Mesodermal cell (in vitro differentiated cells): ENCODE measurements around the gene GJD4.

Source experiments
- H3K27ac ChIP-seq: 2 replicates; pipeline ENCODE4 v1.7.0; 2013; ENCODE audit warnings: mild to moderate bottlenecking, low read depth, low read length, moderate library complexity; ENCODE audit not compliant: severe bottlenecking
- H3K36me3 ChIP-seq: 2 replicates; pipeline ENCODE4 v1.7.1; 2013; ENCODE audit warnings: mild to moderate bottlenecking, low read length, moderate library complexity; ENCODE audit not compliant: control insufficient read depth, insufficient read depth
- H3K4me1 ChIP-seq: one replicate; pipeline ENCODE4 v1.7.1; 2013; ENCODE audit warnings: mild to moderate bottlenecking, low read length; ENCODE audit not compliant: insufficient read depth, control insufficient read depth, poor library complexity, severe bottlenecking
- H3K4me3 ChIP-seq: 2 replicates; pipeline ENCODE4 v1.7.0; 2013; ENCODE audit warnings: low read length, control low read depth, mild to moderate bottlenecking; ENCODE audit not compliant: insufficient read depth, poor library complexity, severe bottlenecking; ENCODE audit errors: extremely low read depth
- H3K9me3 ChIP-seq: 2 replicates; pipeline ENCODE4 v1.7.1; 2013; ENCODE audit warnings: mild to moderate bottlenecking, low read length, moderate library complexity; ENCODE audit not compliant: control insufficient read depth
- WGBS, 2 experiments: methylation state at CpG; one replicate each; pipeline ENCODE4 v1.1.5; 2013; ENCODE audit warnings: missing lambda C conversion rate in 2 of 2; ENCODE audit not compliant: insufficient coverage in 2 of 2; 5-methylcytosine and 5-hydroxymethylcytosine counted together

Gene GJD4

DNA sequence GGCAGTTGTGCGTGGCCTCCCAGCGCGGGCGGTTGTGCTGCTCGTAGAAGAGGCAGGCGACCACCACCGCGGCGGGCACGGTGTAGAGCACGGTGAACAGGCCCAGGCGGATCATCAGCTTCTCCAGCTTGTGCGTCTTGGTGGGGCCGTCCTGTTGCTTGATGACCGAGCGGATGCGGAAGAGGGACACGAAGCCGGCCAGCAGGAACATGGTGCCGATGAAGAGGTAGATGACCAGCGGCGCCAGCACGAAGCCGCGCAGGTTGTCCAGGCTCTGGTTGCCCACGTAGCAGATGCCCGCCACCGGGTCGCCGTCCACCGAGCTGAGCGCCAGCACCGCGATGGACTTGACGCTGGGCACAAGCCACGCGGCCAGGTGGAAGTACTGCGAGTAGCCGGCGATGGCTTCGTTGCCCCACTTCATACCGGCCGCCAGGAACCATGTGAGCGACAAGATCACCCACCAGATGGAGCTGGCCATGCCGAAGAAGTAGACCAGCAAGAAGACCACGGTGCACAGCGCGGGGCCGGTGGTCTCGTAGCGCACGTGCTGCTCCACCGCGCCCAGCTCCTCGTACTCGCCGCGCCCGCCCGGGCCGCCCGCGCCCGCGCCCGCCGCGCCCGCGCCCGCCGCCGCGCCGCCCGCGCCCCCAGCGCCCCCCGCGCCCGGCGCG lies 34.7 kb downstream of the GJD4 start:
- no peak overlapping the region for H3K27ac ChIP-seq
- WGBS, 2 experiments = 3 to 4% methylated on average over 59 to 64 of the region's 83 CpGs
- peaks cover 23% of the 10 kb centered on the region for H3K4me1 ChIP-seq

DNA sequence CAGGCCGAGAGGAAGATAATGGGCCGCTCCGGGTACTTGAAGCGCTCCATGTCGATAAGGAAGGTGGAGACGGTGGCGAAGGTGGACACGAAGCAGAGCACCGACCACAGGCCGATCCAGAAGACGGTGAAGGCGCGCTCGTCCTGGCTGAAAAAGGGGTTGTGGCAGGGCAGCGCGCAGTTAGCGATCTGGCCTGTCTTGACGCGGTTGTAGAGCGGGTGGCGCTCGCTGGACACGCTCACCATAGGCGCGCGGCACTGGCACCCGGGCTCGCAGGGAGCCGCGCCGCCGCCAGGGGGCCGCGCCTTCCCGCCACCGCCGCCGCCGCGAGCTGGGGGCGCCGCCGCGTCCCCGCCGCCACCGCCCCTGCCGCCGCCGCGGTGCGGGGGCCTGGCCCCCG lies 35.3 kb downstream of the GJD4 start:
- Histone ChIP-seq H3K4me3 (peak overlapping the region; percentile 41), H3K36me3 (no peaks in the 10 kb centered on the region), H3K9me3 (no peaks in the 10 kb centered on the region), H3K27ac (no peak overlapping the region), H3K4me1 (peaks cover 23% of the 10 kb centered on the region)
- 1% methylated on average over 46 to 53 of the region's 53 CpGs for WGBS, 2 experiments

More for the DNA sequence above, 34.7 kb downstream of the GJD4 start:
- Histone ChIP-seq H3K4me3 (peak overlapping the region; percentile 41), H3K9me3 (no peaks in the 10 kb centered on the region), H3K36me3 (no peaks in the 10 kb centered on the region)

DNA sequence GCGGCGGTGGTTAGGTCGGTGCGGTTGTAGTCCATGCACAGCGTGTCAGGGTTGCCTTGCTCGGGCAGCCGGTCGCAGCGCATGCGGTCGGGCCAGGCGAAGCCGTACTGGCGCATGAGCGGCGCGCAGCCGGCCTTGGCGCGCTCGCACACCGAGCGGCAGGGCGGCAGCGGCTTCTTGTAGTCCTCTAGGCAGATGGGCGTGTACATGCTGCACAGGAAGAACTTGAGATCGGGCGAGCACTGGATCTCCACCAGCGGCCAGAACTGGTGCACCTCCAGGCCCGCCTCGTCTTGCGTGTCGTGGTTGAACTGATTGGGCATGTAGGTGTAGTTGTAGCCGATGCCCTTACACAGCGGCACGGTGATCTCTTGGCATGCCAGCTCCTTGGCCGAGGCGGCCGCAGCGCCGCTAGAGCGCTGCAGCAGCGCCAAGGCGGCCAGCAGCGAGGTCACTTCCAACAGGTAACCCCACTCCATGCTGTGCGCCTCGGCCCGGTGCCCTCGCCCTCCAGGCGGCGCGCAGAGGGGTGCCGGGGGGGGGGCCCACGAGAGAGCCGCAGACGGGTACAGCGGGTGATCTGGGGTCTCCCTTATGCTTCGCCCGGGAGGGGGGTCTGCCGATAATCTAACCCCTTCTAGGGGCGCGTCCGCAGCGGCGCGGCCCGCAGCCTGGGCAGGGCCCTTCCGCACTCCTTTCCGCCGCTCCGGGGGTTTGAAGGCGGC lies 36.0 kb downstream of the GJD4 start:
- Histone ChIP-seq H3K9me3 (no peaks in the 10 kb centered on the region), H3K4me3 (peak overlapping the region; percentile 74), H3K36me3 (no peaks in the 10 kb centered on the region), H3K4me1 (peaks cover 22% of the 10 kb centered on the region), H3K27ac (no peak overlapping the region)
- 0 to 1% methylated on average over 59 to 63 of the region's 72 CpGs for WGBS, 2 experiments

DNA sequence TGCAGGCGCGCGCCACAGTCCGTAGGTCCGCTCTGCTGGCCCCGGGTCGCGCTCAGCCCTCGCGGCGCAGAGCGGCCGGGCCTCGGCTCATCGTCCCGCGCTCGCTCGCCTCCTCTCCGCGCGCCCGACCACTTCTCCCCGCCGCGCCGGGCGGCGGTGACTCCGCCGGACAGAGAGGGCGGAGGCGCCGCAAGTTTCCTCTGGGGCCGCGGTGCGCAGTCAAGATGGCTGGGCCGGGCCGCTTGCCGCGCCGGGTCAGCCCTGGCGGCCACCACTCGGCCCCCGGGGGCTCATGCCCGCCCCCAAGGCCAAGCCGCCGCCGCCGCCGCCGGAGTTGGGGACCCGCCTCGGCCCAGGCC lies 36.5 kb downstream of the GJD4 start:
- Histone ChIP-seq H3K27ac (no peak overlapping the region), H3K9me3 (no peaks in the 10 kb centered on the region), H3K36me3 (no peaks in the 10 kb centered on the region), H3K4me1 (peaks cover 18% of the 10 kb centered on the region), H3K4me3 (peak overlapping the region; percentile 74)
- WGBS, 2 experiments = 0 to 1% methylated on average over 35 to 43 of the region's 54 CpGs

DNA sequence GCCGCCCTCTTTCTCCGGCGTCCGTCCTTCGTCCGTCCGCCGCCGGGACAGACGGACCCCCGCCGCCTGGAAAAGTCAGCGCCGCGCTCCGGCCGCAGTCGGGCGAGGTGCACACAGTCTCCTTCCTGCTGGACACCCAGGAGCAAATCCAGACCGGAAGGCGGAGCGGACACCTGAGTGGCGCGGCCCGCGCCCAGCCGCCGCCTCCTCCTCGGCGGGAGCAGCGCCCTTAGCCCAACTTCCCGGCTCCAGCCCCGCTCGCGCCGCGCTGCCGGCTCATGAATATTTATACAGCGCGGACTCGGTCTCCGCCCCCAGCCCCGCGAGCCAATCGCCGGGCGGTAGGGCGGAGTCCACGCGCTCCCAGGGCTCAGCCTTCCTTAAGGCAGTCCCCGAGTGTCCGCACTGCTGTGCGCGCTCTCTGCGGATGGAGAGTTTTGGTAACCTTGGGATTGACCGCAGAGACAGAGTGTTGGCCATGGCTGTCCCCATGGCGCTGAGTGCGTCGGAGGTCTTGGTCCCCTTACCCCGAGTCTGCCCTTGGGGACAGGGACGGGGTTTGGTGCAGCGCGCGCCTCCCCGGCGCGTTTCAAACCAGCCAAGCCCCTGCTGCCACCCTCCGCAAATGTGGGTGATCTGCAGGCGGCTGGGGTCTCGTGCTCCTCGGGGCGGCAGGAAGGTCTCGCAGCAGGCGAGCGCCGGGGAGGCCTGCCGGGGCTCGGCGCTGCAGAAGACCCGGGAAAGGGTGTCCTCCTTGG lies 37.1 kb downstream of the GJD4 start, which contains the start of gene FZD8:
Gene FZD8, minus strand, starts transcription at position 262 of the 758 bp plus-strand sequence. CDS start 867 bp downstream, outside the sequence.
- Histone ChIP-seq H3K9me3 (peaks cover 3% of the 10 kb centered on the region), H3K4me3 (peak within 1 kb of the TSS; percentile 74), H3K4me1 (peaks cover 15% of the 10 kb centered on the region), H3K36me3 (no peaks in the 10 kb centered on the region), H3K27ac (peak within 1 kb of the TSS; percentile 36)
- WGBS, 2 experiments = 0 to 1% methylated on average over 55 to 59 of the region's 80 CpGs

DNA sequence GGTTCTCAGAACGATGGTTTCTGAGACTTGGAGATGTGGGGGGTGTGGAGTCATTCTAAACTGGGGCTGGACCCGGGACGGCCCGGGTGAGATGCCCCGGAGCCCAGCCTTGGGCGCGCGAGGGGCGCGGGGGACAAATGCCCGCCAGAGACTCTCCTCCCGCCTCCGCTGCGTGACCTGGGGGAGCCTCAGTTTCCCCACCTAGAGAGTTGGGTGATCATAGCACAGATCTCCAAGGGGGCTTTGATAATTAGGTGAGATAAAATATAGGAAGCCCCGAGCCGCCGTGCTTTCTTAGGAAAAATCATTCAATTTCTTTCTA lies 37.6 kb downstream of the GJD4 start:
- H3K4me3 ChIP-seq = peak overlapping the region; percentile 74
- H3K27ac ChIP-seq = no peak overlapping the region
- no peaks in the 10 kb centered on the region for H3K36me3 ChIP-seq
- H3K4me1 ChIP-seq = peaks cover 10% of the 10 kb centered on the region
- WGBS, 2 experiments = 0% methylated on average over 8 to 15 of the region's 17 CpGs
- H3K9me3 ChIP-seq = peaks cover 6% of the 10 kb centered on the region

DNA sequence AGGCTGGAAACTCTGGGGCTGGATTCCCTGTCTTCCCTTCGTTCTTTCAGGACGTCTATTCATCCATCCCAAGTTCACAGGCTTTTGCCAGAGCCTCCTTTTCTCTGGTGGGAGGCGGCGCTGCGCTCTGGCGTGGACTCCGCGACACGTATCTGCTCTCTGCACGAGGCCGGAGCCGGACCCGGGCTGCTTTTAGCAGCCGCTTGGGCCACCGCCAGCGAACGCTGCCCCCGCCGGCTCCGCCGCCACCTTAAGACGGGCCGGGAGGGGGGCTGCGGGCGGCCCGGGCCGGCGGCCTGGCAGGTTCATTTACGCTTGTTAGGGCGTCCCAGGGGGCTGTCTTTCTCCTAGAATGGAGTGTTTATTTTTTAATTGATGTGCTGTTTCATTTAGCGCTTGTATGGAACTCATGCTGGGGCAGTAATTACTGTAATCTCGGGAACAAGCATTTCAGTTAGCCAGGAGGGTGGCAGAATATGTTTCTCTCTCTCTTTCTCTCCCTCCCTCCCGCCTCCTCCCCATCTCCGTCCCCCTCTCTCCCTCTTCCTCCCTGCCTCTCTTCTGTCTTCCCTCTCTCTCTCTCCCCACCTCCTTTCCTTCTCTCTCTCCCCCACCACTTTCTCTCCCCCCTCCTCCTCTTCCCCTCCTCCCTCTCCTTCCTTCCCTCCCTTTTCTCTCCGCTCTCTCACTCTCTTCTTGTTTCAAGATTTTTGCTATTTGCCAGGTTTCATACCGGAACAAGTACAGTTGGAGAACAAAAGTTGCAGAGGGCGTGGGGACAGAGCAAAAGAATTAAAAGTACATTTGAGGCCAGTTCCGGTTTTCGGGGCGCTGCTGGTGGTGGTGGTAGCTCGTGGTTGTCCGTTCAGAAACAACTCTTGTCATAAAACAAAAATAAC lies 38.3 kb downstream of the GJD4 start:
- Histone ChIP-seq H3K4me3 (peak overlapping the region; percentile 74), H3K4me1 (peaks cover 8% of the 10 kb centered on the region), H3K36me3 (no peaks in the 10 kb centered on the region), H3K27ac (no peak overlapping the region), H3K9me3 (peaks cover 6% of the 10 kb centered on the region)
- WGBS, 2 experiments = 0% methylated on average over 22 to 35 of the region's 42 CpGs

DNA sequence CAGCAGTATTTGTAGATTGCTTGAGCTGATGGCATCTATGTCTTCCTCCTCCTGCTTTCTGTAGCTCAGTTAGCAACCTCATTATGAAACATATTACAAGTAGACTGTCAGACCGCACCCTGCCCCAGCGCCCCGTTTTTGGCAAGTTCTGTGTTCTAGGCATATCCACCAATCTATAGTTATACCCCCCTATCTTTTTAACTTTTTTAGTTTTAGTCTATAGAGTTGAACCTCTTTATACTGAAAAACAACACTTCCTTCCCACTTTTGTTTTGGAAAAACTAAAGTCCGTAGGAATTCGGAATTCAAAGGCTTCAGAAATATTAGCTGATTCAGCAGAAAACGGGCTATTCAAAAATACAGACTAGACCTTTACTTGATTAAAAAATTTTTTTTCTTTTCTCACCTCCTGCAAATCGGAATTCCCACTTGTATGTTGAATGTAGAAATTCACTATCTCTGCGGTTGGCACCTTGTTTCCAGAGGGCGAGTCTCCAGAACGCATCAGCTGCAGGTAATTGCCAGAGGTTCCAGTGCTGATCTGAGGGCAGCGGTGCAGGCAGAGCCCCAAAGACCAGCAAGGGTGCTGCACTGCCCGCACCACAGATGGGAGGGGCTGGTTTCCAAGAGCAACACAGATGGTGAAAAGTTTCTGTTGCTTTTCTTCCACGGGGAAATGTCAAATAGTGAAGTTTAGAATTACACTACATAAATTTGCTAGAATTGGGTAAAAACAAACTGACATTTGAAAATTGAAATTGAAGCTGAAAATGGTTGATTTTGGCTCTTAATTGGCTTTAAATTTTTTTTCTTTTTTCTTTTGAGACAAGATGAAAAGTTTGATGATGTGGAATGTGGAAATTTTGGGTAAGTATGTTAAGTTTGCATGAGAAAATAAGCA lies 39.2 kb downstream of the GJD4 start:
- no peaks in the 10 kb centered on the region for H3K36me3 ChIP-seq
- H3K9me3 ChIP-seq = peaks cover 6% of the 10 kb centered on the region
- 13% methylated on average over 7 to 8 of the region's 13 CpGs for WGBS, 2 experiments
- H3K4me1 ChIP-seq = peaks cover 5% of the 10 kb centered on the region
- no peak overlapping the region for H3K27ac ChIP-seq
- peak overlapping the region; percentile 74 for H3K4me3 ChIP-seq

DNA sequence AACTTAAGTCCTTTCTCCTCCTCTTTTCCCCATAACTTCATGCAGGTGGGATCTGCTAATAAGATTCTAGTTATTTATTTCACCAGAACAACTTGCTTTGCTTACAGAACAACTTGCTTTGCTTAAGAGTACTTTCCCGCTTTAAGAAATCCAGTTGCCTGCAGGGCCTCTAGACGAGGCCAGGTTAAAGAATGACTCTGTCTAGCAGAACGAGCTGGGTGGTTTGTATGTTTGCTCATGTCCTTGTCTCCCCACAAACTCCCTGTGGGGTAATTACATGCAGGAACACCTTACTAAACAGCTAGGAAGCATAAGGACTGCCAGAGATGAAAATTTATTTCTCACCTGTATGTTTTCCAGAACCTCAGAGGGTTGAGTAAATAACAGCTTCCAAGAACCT lies 45.8 kb downstream of the GJD4 start:
- Histone ChIP-seq H3K4me1 (no peaks in the 10 kb centered on the region), H3K36me3 (no peaks in the 10 kb centered on the region), H3K9me3 (peaks cover 6% of the 10 kb centered on the region), H3K27ac (no peak overlapping the region), H3K4me3 (no peak overlapping the region)
- WGBS, 2 experiments = 61% methylated on average over 3 of the region's 3 CpGs; no CpG with 5 or more reads in 1 of the 2 experiments
